GM12864 (cell line): ENCODE data around the gene BTBD2.

Source experiments
- DNase-seq: peaks from one replicate; pipeline ENCODE4 v3.0.0-alpha.2; 2011; ENCODE audit warnings: low read depth
- H3K4me3 ChIP-seq: 2 replicates; pipeline ENCODE4 v1.5.1; 2011; ENCODE audit warnings: mild to moderate bottlenecking, low read depth, low read length, control low read depth
- TF ChIP-seq, protein P1 (sequence below): IDR thresholded peaks from 2 replicates; pipeline ENCODE4 v1.5.1; 2011; ENCODE audit warnings: low read depth, mild to moderate bottlenecking, moderate library complexity, low read length, control low read depth, inconsistent platforms; ENCODE audit errors: missing control alignments

BTBD2 gene

DNA sequence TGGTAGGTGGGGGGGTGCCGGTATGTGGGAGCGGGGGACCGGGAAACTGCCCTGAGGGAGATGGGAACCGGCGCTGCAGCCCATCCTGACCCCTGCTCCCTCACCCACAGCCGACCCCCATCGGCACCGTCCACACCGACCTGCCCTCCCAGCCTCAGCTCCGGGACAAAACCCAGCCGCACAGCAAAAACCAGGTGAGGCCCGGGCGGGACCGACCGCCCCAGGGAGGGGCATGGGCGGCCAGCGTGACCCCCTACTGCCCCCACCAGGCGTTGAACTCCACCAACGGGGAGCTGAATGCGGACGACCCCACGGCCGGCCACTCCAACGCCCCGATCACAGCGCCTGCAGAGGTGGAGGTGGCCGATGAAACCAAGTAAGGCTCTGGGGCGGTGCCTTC is 35.9 kb downstream of the BTBD2 start:
- DNase-seq: no peak
- TF ChIP-seq, protein P1, sequence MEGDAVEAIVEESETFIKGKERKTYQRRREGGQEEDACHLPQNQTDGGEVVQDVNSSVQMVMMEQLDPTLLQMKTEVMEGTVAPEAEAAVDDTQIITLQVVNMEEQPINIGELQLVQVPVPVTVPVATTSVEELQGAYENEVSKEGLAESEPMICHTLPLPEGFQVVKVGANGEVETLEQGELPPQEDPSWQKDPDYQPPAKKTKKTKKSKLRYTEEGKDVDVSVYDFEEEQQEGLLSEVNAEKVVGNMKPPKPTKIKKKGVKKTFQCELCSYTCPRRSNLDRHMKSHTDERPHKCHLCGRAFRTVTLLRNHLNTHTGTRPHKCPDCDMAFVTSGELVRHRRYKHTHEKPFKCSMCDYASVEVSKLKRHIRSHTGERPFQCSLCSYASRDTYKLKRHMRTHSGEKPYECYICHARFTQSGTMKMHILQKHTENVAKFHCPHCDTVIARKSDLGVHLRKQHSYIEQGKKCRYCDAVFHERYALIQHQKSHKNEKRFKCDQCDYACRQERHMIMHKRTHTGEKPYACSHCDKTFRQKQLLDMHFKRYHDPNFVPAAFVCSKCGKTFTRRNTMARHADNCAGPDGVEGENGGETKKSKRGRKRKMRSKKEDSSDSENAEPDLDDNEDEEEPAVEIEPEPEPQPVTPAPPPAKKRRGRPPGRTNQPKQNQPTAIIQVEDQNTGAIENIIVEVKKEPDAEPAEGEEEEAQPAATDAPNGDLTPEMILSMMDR: no peak
- no peak overlapping the region for H3K4me3 ChIP-seq

DNA sequence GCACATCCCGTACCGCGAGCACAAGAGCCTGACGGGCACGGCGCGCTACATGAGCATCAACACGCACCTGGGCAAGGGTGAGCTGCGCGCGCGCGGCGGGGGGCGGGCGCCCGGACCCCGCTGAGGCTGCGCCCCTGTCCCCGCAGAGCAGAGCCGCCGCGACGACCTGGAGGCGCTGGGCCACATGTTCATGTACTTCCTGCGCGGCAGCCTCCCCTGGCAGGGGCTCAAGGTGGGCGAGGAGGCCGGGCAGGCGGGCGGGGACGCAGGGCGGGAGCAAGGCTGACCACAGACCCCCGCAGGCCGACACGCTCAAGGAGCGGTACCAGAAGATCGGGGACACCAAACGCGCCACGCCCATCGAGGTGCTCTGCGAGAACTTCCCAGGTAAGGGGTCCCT is 36.5 kb downstream of the BTBD2 start:
- no peak overlapping the region for H3K4me3 ChIP-seq
- TF ChIP-seq, protein P1: no peak
- DNase-seq: no peak

DNA sequence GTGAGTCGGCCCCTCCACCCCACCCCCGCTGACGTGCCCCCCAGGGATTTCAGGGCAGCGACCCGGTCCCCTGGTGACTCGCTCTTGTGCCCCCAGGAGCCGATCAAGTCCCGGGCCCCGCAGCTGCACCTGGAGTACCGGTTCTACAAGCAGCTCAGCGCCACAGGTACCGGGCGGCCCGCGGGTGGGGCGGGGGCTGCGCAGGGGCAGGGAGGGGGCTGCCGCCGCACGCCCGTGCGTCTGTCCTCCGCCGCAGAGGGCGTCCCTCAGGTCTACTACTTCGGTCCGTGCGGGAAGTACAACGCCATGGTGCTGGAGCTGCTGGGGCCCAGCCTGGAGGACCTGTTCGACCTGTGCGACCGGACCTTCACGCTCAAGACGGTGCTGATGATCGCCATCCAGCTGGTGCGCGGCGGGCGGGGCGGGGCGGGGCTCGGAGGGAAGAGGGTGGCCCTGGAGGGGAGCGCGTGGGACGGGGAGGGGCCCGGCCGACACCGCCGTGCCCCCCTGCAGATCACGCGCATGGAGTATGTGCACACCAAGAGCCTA is 37.1 kb downstream of the BTBD2 start:
- no peak overlapping the region for H3K4me3 ChIP-seq
- TF ChIP-seq, protein P1: no peak

DNA sequence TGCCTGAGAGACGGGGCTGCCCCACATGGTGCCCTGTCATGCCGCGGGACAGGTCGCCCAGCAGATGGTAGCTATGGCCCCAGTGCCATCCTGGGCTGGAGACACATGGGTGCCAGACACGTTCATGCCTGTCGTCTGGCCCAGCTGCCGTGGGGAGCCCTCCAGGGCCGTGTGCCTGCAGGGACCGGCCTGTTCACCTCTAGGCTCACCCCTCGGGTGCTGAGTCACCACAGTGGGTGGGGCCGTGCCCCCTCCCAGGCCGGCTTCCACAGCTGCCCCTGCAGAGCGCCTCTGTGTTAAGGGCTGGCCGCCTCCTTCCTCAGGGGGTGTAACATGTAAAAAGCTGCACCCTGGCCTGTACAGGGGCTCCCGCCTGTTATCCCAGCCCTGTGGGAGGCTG is 38.4 kb downstream of the BTBD2 start:
- DNase-seq: no peak
- TF ChIP-seq, protein P1: no peak
- H3K4me3 ChIP-seq: no peak overlapping the region

More for the DNA sequence above, 37.1 kb downstream of the BTBD2 start:
- no peak for DNase-seq

DNA sequence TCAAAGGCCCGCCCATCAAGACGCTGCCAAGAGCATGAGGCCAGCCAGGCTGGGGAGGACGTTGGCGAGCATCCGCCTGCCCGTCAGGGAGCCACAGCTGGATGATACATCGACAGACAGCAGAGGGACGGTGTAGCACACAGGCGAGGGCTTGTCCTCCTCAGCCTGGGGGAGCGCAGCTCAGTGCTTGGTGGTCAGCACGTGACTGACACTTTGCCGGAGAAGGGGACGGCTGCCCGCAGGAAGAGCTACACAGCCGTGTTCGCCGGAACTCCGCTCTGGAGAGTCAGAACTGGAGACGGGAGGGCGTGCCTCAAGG is 40.4 kb downstream of the BTBD2 start:
- no peak overlapping the region for H3K4me3 ChIP-seq
- no peak for DNase-seq
- TF ChIP-seq, protein P1: no peak

DNA sequence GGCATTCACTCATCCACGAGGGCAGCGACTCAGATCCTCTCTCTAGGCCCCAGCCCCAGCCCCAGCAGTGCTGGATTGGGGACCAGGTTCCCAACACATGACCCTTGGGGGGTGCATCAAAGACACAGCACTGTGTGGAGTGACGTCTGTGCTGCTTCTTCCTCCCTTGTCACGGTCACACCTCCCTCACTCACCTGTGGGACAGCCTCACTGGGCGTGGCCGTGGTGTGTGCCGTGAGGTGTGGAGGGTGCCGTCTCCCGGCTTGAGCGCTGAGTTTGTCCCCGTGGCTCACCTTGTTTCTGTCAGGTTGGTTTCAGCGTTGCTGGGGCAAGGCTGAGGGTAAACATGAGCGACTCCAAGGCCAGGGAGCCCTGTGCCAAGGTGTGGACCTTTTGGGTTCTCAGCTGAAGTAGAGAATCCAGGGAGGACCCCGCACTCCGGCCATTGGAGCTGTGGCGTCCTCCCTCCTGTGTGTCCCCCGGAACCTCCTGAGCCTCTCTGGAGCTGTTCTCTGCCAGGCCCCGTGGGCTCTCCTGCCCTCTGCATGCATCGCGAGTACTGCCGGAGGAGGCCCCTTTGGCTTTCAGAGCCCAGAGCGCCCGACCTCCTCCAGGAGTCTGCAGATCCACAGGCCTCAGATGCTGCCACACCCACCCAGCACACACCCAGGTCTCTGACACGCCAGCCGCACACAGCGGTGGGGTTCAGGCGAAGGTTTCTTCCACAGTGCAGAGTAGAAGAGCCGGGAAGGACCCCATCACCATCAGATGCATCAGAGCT is 40.9 kb downstream of the BTBD2 start:
- H3K4me3 ChIP-seq: no peak overlapping the region
- no peak for DNase-seq
- TF ChIP-seq, protein P1: no peak
